K562 (cell line): Measurements from ENCODE around the gene DST. TPM values are rescaled to one million over a fixed set of nuclear protein-coding genes. Genes with fewer than 3 reads are reported as not detected.
A peak's percentile ranks its signal among the peaks of the same experiment; 100 is the strongest.

Experiments used
- CTCFL ChIP-seq: IDR thresholded peaks from 2 replicates; pipeline ENCODE4 v1.6.1; 2011; ENCODE audit warnings: borderline replicate concordance, low read depth, mild to moderate bottlenecking, moderate library complexity, low read length; ENCODE audit not compliant: insufficient read depth, poor library complexity, severe bottlenecking
- GABPB1 ChIP-seq: sonication (generic); formaldehyde crosslinking; IDR thresholded peaks from 2 replicates; pipeline ENCODE4 v1.8.0; 2022; ENCODE audit warnings: mild to moderate bottlenecking, missing genetic modification reagents
- IFI16 ChIP-seq: fragments of 250-450 bp; sonication (Bioruptor Pico); IDR thresholded peaks from 2 replicates; pipeline ENCODE4 v2.1.2; 2022; ENCODE audit warnings: mild to moderate bottlenecking, inconsistent platforms
- JUNB ChIP-seq: fragments of 450-650 bp; formaldehyde crosslinking; conservative IDR thresholded peaks from 2 replicates; pipeline ENCODE4 v1.4.0; 2020; ENCODE audit warnings: mild to moderate bottlenecking
- MYC ChIP-seq, 2 experiments: fragments of 250-450 bp in 1 of 2; sonication (Bioruptor Pico) in 1 of 2; IDR thresholded peaks; 2 replicates each; pipeline versions ENCODE4 v1.5.1 to v1.6.1; 2012 to 2021; ENCODE audit warnings: low read depth in 2 of 2, borderline replicate concordance in 1 of 2, improper control_type of control experiment in 1 of 2, low read length in 1 of 2, mild to moderate bottlenecking in 1 of 2, moderate library complexity in 1 of 2
- NBN ChIP-seq: fragments of 450-650 bp; IDR thresholded peaks from 2 replicates; pipeline ENCODE4 v1.6.1; 2016; ENCODE audit warnings: low read depth, mild to moderate bottlenecking
- NFE2 ChIP-seq: IDR thresholded peaks from 2 replicates; pipeline ENCODE4 v1.6.1; 2014; ENCODE audit warnings: antibody characterized with exemption, low read depth
- NKRF ChIP-seq: fragments of 450-650 bp; IDR thresholded peaks from 2 replicates; pipeline ENCODE4 v1.6.1; 2016; ENCODE audit warnings: borderline replicate concordance
- NR2C2 ChIP-seq, 2 experiments: fragments of 200-800 bp in 1 of 2; sonication (Bioruptor generic) in 1 of 2; sonication (generic) in 1 of 2; formaldehyde crosslinking in 1 of 2; IDR thresholded peaks; 2 replicates each; pipeline versions ENCODE4 v1.6.1 to v1.8.0; 2016 to 2022; ENCODE audit warnings: mild to moderate bottlenecking in 1 of 2, missing compliant biosample characterization in 1 of 2, missing genetic modification characterization in 1 of 2, missing genetic modification reagents in 1 of 2
- NR4A1 ChIP-seq, 2 experiments: fragments of 250-450 bp in 1 of 2; fragments of 450-650 bp in 1 of 2; sonication (Bioruptor Pico) in 1 of 2; IDR thresholded peaks; 2 replicates each; pipeline versions ENCODE4 v1.4.0 to v1.6.1; 2016 to 2020; ENCODE audit warnings: mild to moderate bottlenecking in 2 of 2, missing compliant biosample characterization in 1 of 2, missing genetic modification characterization in 1 of 2, moderate library complexity in 1 of 2
- PHB ChIP-seq: fragments of 250-450 bp; sonication (Bioruptor Pico); IDR thresholded peaks from 2 replicates; pipeline ENCODE4 v1.5.0; 2021
- RBM22 ChIP-seq: fragments of 200-400 bp; formaldehyde crosslinking; IDR thresholded peaks from 2 replicates; pipeline ENCODE4 v1.6.1; 2018; ENCODE audit warnings: low read length, low read depth; ENCODE audit not compliant: poor library complexity, severe bottlenecking
- SETDB1 ChIP-seq: IDR thresholded peaks from one replicate; pipeline ENCODE4 v1.6.1; 2012; ENCODE audit warnings: low read length, control low read depth, inconsistent platforms
- SRSF3 ChIP-seq: fragments of 200-400 bp; formaldehyde crosslinking; IDR thresholded peaks from 2 replicates; pipeline ENCODE4 v1.6.1; 2016; ENCODE audit warnings: mild to moderate bottlenecking, low read length, moderate library complexity; ENCODE audit not compliant: insufficient read depth
- STAT5B ChIP-seq: fragments of 250-450 bp; sonication (Bioruptor Pico); IDR thresholded peaks from 2 replicates; pipeline ENCODE4 v1.8.0; 2021; ENCODE audit warnings: mild to moderate bottlenecking, inconsistent platforms
- TCFL5 ChIP-seq: fragments of 250-450 bp; sonication (Bioruptor Pico); conservative IDR thresholded peaks from 2 replicates; pipeline ENCODE4 v1.6.1; 2021; ENCODE audit warnings: mild to moderate bottlenecking, moderate library complexity, matching md5 sums
- VEZF1 ChIP-seq: fragments of 200-800 bp; sonication (Bioruptor generic); IDR thresholded peaks from 2 replicates; pipeline ENCODE4 v1.6.1; 2017; ENCODE audit warnings: missing genetic modification characterization, missing compliant biosample characterization
- ZNF3 ChIP-seq: fragments of 250-450 bp; sonication (Bioruptor Pico); IDR thresholded peaks from 2 replicates; pipeline ENCODE4 v1.5.0; 2021; ENCODE audit warnings: mild to moderate bottlenecking, moderate library complexity
- ZNF347 ChIP-seq: fragments of 450-650 bp; formaldehyde crosslinking; IDR thresholded peaks from 2 replicates; pipeline ENCODE4 v1.4.0; 2020; ENCODE audit warnings: low read depth, mild to moderate bottlenecking, moderate library complexity
- polyA plus RNA-seq, 8 experiments: library from polyadenylated mRNA; depleted of rRNA in 4 of 8; stranded (reverse) in 5 of 8; unstranded in 3 of 8; fragments of >200 nt; fragmentation: Nextera tagmentation in 2 of 8; fragmentation: Illumina TruSeq in 1 of 8; extraction: Ambion mirVana in 2 of 8; extraction: Trizol in 1 of 8; gene quantifications; 2 replicates each; pipeline versions ENCODE4 v1.2.1 to v1.2.3, GENCODE V29; 2011 to 2014; ENCODE audit warnings: inconsistent platforms in 1 of 8, missing spikeins in 1 of 8
- total RNA-seq, 7 experiments: library from RNA; depleted of rRNA in 6 of 7; stranded (reverse); fragments of >200 nt in 6 of 7; fragmentation: Illumina TruSeq in 2 of 7; extraction: Trizol in 2 of 7; gene quantifications; 2 replicates each; pipeline versions ENCODE4 v1.2.1 to v1.2.3, GENCODE V29; 2011 to 2021; ENCODE audit warnings: low replicate concordance in 1 of 7

Gene DST
- total and polyA plus RNA-seq, 9 of the 15 experiments (the other 6 are each of a cell fraction or from before 2014, with no cell fraction given): 5.2 to 21.9 (median 13.3) TPM

- TF ChIP-seq PHB (CRISPR knock-in tag) (no peak), SRSF3 (no peak), SETDB1 (no peak), NKRF (no peak), NFE2 (no peak), RBM22 (no peak), VEZF1 (CRISPR knock-in tag) (peak; percentile 52), NR2C2 (CRISPR knock-in tag; IDR thresholded peaks at IDR 0.05) (no peak), NR2C2 (tag; IDR thresholded peaks at IDR 0.05) (peak; percentile 50), MYC (IDR thresholded peaks at IDR 0.05; ENCODE audit: low read depth, low read length) (peak; percentile 63), MYC (CRISPR knock-in tag; IDR thresholded peaks at IDR 0.05; ENCODE audit: borderline replicate concordance, low read depth) (no peak), STAT5B (no peak), NR4A1 (CRISPR knock-in tag; IDR thresholded peaks at IDR 0.05) (no peak), NR4A1 (tag; IDR thresholded peaks at IDR 0.05) (peak; percentile 41; the same call in 1 of the 2 replicates), CTCFL (no peak), TCFL5 (CRISPR knock-in tag) (no peak), GABPB1 (CRISPR knock-in tag) (peak; percentile 75), ZNF347 (CRISPR knock-in tag) (no peak), JUNB (no peak), NBN (peak; percentile 84), IFI16 (CRISPR knock-in tag) (no peak), ZNF3 (CRISPR knock-in tag) (no peak)
Measured at GRCh38 chr6:56542364-56543331, 100.0 kb downstream of the DST start (continued).
